GM12878 (cell line): ENCODE results near the gene CIB4. TPM values are rescaled to one million over a fixed set of nuclear protein-coding genes. Genes with fewer than 3 reads are reported as not detected.

Experiments used
- ATAC-seq: fragments of 200-7000 bp; cut with Tn5 transposase; 3 replicates; pipeline ENCODE4 v1.9.1; 2020; ENCODE audit warnings: mild to moderate bottlenecking, moderate library complexity
- BruUV-seq: library from RNA; stranded (reverse); fragments of 400-500 nt; replicated peaks from 2 replicates; lab custom pipeline; 2021; lab: Mats Ljungman, UMichigan
- CTCF ChIA-PET: fragments of 300-600 bp; sonication (Branson Sonifier 250); formaldehyde crosslinking; extraction: SDS; loops from one replicate; lab custom pipeline; 2021; ENCODE audit warnings: inconsistent platforms; lab: Yijun Ruan, JAX
- POLR2A ChIA-PET: fragments of 350-600 bp; formaldehyde crosslinking; extraction: SDS; loops from one replicate; lab custom pipeline; 2021; ENCODE audit warnings: inconsistent platforms; lab: Charles Lee
- RAD21 ChIA-PET: fragments of 300-600 bp; sonication (Branson Sonifier 250); formaldehyde crosslinking; loops from one replicate; lab custom pipeline; 2023; ENCODE audit warnings: antibody characterized with exemption; ENCODE audit not compliant: unreplicated experiment; lab: Charles Lee
- SMC1A ChIA-PET: fragments of 300-600 bp; sonication (Branson Sonifier 250); formaldehyde crosslinking; loops from one replicate; lab custom pipeline; 2023; ENCODE audit not compliant: unreplicated experiment, uncharacterized antibody; lab: Charles Lee
- DNase-seq: peaks from one replicate; pipeline ENCODE4 v3.0.0-alpha.2; 2011; ENCODE audit warnings: low read depth, low spot score
- FAIRE-seq: peaks from 3 replicates; lab custom pipeline; 2011; peaks lifted over from hg19 to GRCh38; lab: Jason Lieb, UNC
- H2AFZ ChIP-seq: 2 replicates; pipeline ENCODE4 v1.6.0; 2011; ENCODE audit warnings: low read depth, low read length, control low read depth; ENCODE audit not compliant: control insufficient read depth
- H3K27ac ChIP-seq: 2 replicates; pipeline ENCODE4 v1.5.1; 2011; ENCODE audit warnings: control low read depth; ENCODE audit not compliant: control insufficient read depth, insufficient read depth
- H3K27me3 ChIP-seq, 2 experiments: replicated peaks in 1 of 2; 2 replicates each; pipeline versions ENCODE4 v1.6.0 to v1.6.1; 2011; ENCODE audit warnings: low read length in 1 of 2; ENCODE audit not compliant: control insufficient read depth in 2 of 2, insufficient read depth in 2 of 2
- H3K36me3 ChIP-seq, 2 experiments: 2 replicates each; pipeline ENCODE4 v1.5.1; 2011; ENCODE audit warnings: low read length in 1 of 2; ENCODE audit not compliant: control insufficient read depth in 2 of 2, insufficient read depth in 2 of 2
- H3K4me1 ChIP-seq: 2 replicates; pipeline ENCODE4 v1.6.1; 2011; ENCODE audit warnings: mild to moderate bottlenecking, low read length, moderate library complexity, mixed read lengths; ENCODE audit not compliant: control insufficient read depth, insufficient read depth
- H3K4me2 ChIP-seq: 2 replicates; pipeline ENCODE4 v1.6.0; 2011; ENCODE audit warnings: control low read depth; ENCODE audit not compliant: control insufficient read depth, insufficient read depth
- H3K4me3 ChIP-seq: fragments of 200-600 bp; sonication (generic); 2 replicates; pipeline ENCODE4 v1.5.1; 2016
- H3K79me2 ChIP-seq: 2 replicates; pipeline ENCODE4 v1.6.0; 2011; ENCODE audit warnings: low read length; ENCODE audit not compliant: control insufficient read depth, insufficient read depth
- H3K9ac ChIP-seq: 2 replicates; pipeline ENCODE4 v1.8.0; 2011; ENCODE audit warnings: low read length, control low read depth, mixed read lengths; ENCODE audit not compliant: control insufficient read depth, insufficient read depth
- H3K9me3 ChIP-seq: replicated peaks from 3 replicates; pipeline ENCODE4 v1.5.1; 2011; ENCODE audit warnings: mild to moderate bottlenecking, low read length; ENCODE audit not compliant: control insufficient read depth, insufficient read depth
- H4K20me1 ChIP-seq: 2 replicates; pipeline ENCODE4 v1.6.0; 2011; ENCODE audit not compliant: control insufficient read depth, insufficient read depth
- DPF2 ChIP-seq: fragments of 450-650 bp; IDR thresholded peaks from 2 replicates; pipeline ENCODE4 v1.6.1; 2017; ENCODE audit warnings: mild to moderate bottlenecking
- HCFC1 ChIP-seq: fragments of 150-350 bp; IDR thresholded peaks from 2 replicates; pipeline ENCODE4 v1.6.1; 2014; ENCODE audit warnings: low read length
- HDAC2 ChIP-seq: fragments of 200-600 bp; sonication (generic); IDR thresholded peaks from 2 replicates; pipeline ENCODE4 v1.6.1; 2017
- HDAC6 ChIP-seq: fragments of 200-600 bp; sonication (generic); IDR thresholded peaks from one replicate; pipeline ENCODE4 v1.8.0; 2017; ENCODE audit warnings: antibody characterized with exemption; ENCODE audit not compliant: unreplicated experiment
- KDM1A ChIP-seq: fragments of 200-600 bp; sonication (generic); IDR thresholded peaks from 2 replicates; pipeline ENCODE4 v1.6.1; 2016; ENCODE audit warnings: borderline replicate concordance
- LARP7 ChIP-seq: fragments of 450-650 bp; IDR thresholded peaks from 2 replicates; pipeline ENCODE4 v1.6.1; 2017; ENCODE audit warnings: mild to moderate bottlenecking
- NFYA ChIP-seq: IDR thresholded peaks from 2 replicates; pipeline ENCODE4 v1.6.1; 2011; ENCODE audit warnings: low read depth, mild to moderate bottlenecking, low read length, improper control_type of control experiment, borderline replicate concordance
- NFYB ChIP-seq: IDR thresholded peaks from 2 replicates; pipeline ENCODE4 v1.6.1; 2011; ENCODE audit warnings: low read depth, mild to moderate bottlenecking, low read length, improper control_type of control experiment, moderate library complexity; ENCODE audit not compliant: insufficient read depth
- NRF1 ChIP-seq: conservative IDR thresholded peaks from 2 replicates; pipeline ENCODE4 v1.6.1; 2011; ENCODE audit warnings: mild to moderate bottlenecking, low read depth, low read length, improper control_type of control experiment
- POU2F2 ChIP-seq: IDR thresholded peaks from 3 replicates; pipeline ENCODE4 v1.6.1; 2011; ENCODE audit warnings: low read depth, mild to moderate bottlenecking, low read length, borderline replicate concordance
- SMC3 ChIP-seq: IDR thresholded peaks from 2 replicates; pipeline ENCODE4 v1.6.1; 2011; ENCODE audit warnings: low read length, improper control_type of control experiment, borderline replicate concordance
- SREBF2 ChIP-seq: IDR thresholded peaks from 2 replicates; pipeline ENCODE4 v1.6.1; 2012; ENCODE audit warnings: mild to moderate bottlenecking, low read length
- ZBED1 ChIP-seq: IDR thresholded peaks from 2 replicates; pipeline ENCODE4 v1.6.1; 2016; ENCODE audit warnings: borderline replicate concordance
- ZNF217 ChIP-seq: fragments of 450-650 bp; IDR thresholded peaks from 2 replicates; pipeline ENCODE4 v1.6.1; 2017; ENCODE audit warnings: antibody characterized with exemption, mild to moderate bottlenecking
- ZNF24 ChIP-seq: fragments of 450-650 bp; IDR thresholded peaks from 2 replicates; pipeline ENCODE4 v1.6.1; 2017; ENCODE audit warnings: antibody characterized with exemption, mild to moderate bottlenecking
- WGBS: methylation state at CpG from one replicate; pipeline ENCODE4 v1.1.6; 2016; ENCODE audit warnings: low lambda C conversion rate; ENCODE audit not compliant: insufficient replicate concordance, insufficient coverage; ENCODE audit errors: missing lambda C conversion rate; 5-methylcytosine and 5-hydroxymethylcytosine counted together
- in situ Hi-C: fragments of 300-500 bp; cut with MboI; formaldehyde crosslinking; loops from 9 replicates; pipeline ENCODE4 v1.14.3; 2018; ENCODE audit warnings: mixed read lengths
- intact Hi-C: fragments of 100-400 bp; cut with micrococcal nuclease; formaldehyde crosslinking; loops from one replicate; pipeline ENCODE4 v1.14.2; 2022; ENCODE audit not compliant: unreplicated experiment
- polyA plus RNA-seq, 11 experiments: library from polyadenylated mRNA; depleted of rRNA in 4 of 11; unstranded in 6 of 11; stranded (reverse) in 5 of 11; fragments of >200 nt; fragmentation: Nextera tagmentation in 4 of 11; fragmentation: Illumina TruSeq in 1 of 11; extraction: Ambion mirVana in 4 of 11; extraction: Trizol in 1 of 11; gene quantifications; 1 replicate in 1 of 11; 2 replicates in 10 of 11; pipeline versions ENCODE4 v1.2.1 to v1.2.3, GENCODE V29; 2011 to 2016; ENCODE audit warnings: inconsistent platforms in 2 of 11, missing spikeins in 2 of 11, low read depth in 1 of 11
- total RNA-seq, 4 experiments: library from RNA; depleted of rRNA in 3 of 4; stranded (reverse); fragments of >200 nt in 3 of 4; fragmentation: Illumina TruSeq in 1 of 4; extraction: Trizol in 1 of 4; gene quantifications; 2 replicates each; pipeline versions ENCODE4 v1.2.1 to v1.2.3, GENCODE V29; 2013 to 2021
- TF ChIP-seq, protein P1 (sequence below), 3 experiments: IDR thresholded peaks in 2 of 3; conservative IDR thresholded peaks in 1 of 3; 2 replicates each; pipeline ENCODE4 v1.5.1; 2011; ENCODE audit warnings: low read depth in 3 of 3, low read length in 3 of 3, mild to moderate bottlenecking in 3 of 3, control low read depth in 2 of 3, moderate library complexity in 2 of 3, inconsistent platforms in 1 of 3, mixed read lengths in 1 of 3; ENCODE audit not compliant: control insufficient read depth in 2 of 3, insufficient read depth in 1 of 3; ENCODE audit errors: extremely low read depth in 1 of 3
- TF ChIP-seq, protein P2 (sequence below): fragments of 450-650 bp; formaldehyde crosslinking; IDR thresholded peaks from 2 replicates; pipeline ENCODE4 v1.4.0; 2020; ENCODE audit warnings: mild to moderate bottlenecking, moderate library complexity

The CIB4 gene
- total and polyA plus RNA-seq, 10 of the 15 experiments (the other 5 are each of a cell fraction or from before 2014, with no cell fraction given) = not detected

GRCh38 chr2:26579025-26579722 is 62.0 kb downstream of the CIB4 start:
- peaks cover 4 to 5% of the 10 kb centered on the region in 2 experiments; a peak in 2 of 4 replicates for H3K27me3 ChIP-seq
- in situ Hi-C loops (loop anchor here (5.0 kb wide), 1 partner anchor 632 kb away; no protein-coding TSS in a partner anchor), intact Hi-C loops (loop anchor here (5.0 kb wide), 2 partner anchors 77 to 627 kb away; no protein-coding TSS in a partner anchor)
- H3K4me2 ChIP-seq = no peak overlapping the region
- FAIRE-seq (no peak), DNase-seq (no peak), ATAC-seq (no peak)
- no peak overlapping the region for H3K4me3 ChIP-seq
- ChIA-PET SMC1A (no interaction called here), RAD21 (interaction anchor here (1.0 kb wide), 1 partner anchor 38 kb away, joined by 3 read pairs; no protein-coding TSS in a partner anchor), POLR2A (no interaction called here), CTCF (interaction anchor here (1.1 to 2.1 kb wide), 5 partner anchors 8 to 172 kb away, joined by 3 to 13 read pairs (median 5); no protein-coding TSS in a partner anchor)
- no peaks in the 10 kb centered on the region for H3K79me2 ChIP-seq
- TF ChIP-seq, protein P1, sequence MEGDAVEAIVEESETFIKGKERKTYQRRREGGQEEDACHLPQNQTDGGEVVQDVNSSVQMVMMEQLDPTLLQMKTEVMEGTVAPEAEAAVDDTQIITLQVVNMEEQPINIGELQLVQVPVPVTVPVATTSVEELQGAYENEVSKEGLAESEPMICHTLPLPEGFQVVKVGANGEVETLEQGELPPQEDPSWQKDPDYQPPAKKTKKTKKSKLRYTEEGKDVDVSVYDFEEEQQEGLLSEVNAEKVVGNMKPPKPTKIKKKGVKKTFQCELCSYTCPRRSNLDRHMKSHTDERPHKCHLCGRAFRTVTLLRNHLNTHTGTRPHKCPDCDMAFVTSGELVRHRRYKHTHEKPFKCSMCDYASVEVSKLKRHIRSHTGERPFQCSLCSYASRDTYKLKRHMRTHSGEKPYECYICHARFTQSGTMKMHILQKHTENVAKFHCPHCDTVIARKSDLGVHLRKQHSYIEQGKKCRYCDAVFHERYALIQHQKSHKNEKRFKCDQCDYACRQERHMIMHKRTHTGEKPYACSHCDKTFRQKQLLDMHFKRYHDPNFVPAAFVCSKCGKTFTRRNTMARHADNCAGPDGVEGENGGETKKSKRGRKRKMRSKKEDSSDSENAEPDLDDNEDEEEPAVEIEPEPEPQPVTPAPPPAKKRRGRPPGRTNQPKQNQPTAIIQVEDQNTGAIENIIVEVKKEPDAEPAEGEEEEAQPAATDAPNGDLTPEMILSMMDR (IDR thresholded peaks at IDR 0.05 in 2 of 3, conservative IDR thresholded peaks at IDR 0.05 in 1 of 3; ENCODE audit: control insufficient read depth in 2 of 3, extremely low read depth in 1 of 3, insufficient read depth in 1 of 3, low read depth in 3 of 3, low read length in 3 of 3) = no peak
- TF ChIP-seq ZBED1 (no peak), HCFC1 (no peak), HDAC2 (no peak), KDM1A (no peak), LARP7 (no peak), NFYB (no peak), POU2F2 (no peak), ZNF217 (no peak), DPF2 (no peak), ZNF24 (no peak), HDAC6 (no peak), SREBF2 (no peak), NRF1 (no peak), NFYA (no peak), SMC3 (no peak)
- TF ChIP-seq, protein P2, sequence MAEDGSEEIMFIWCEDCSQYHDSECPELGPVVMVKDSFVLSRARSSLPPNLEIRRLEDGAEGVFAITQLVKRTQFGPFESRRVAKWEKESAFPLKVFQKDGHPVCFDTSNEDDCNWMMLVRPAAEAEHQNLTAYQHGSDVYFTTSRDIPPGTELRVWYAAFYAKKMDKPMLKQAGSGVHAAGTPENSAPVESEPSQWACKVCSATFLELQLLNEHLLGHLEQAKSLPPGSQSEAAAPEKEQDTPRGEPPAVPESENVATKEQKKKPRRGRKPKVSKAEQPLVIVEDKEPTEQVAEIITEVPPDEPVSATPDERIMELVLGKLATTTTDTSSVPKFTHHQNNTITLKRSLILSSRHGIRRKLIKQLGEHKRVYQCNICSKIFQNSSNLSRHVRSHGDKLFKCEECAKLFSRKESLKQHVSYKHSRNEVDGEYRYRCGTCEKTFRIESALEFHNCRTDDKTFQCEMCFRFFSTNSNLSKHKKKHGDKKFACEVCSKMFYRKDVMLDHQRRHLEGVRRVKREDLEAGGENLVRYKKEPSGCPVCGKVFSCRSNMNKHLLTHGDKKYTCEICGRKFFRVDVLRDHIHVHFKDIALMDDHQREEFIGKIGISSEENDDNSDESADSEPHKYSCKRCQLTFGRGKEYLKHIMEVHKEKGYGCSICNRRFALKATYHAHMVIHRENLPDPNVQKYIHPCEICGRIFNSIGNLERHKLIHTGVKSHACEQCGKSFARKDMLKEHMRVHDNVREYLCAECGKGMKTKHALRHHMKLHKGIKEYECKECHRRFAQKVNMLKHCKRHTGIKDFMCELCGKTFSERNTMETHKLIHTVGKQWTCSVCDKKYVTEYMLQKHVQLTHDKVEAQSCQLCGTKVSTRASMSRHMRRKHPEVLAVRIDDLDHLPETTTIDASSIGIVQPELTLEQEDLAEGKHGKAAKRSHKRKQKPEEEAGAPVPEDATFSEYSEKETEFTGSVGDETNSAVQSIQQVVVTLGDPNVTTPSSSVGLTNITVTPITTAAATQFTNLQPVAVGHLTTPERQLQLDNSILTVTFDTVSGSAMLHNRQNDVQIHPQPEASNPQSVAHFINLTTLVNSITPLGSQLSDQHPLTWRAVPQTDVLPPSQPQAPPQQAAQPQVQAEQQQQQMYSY (CRISPR knock-in tag) = no peak
- BruUV-seq = no TSS peak
- H3K36me3 ChIP-seq = no peaks in the 10 kb centered on the region
- H3K9me3 ChIP-seq = no peaks in the 10 kb centered on the region
- no peak overlapping the region for H2AFZ ChIP-seq
- H3K4me1 ChIP-seq = no peaks in the 10 kb centered on the region
- 12% methylated on average over 11 of the region's 11 CpGs for WGBS
- no peaks in the 10 kb centered on the region for H4K20me1 ChIP-seq
- H3K27ac ChIP-seq = no peak overlapping the region
- H3K9ac ChIP-seq = no peak overlapping the region
